NCI-H2107 treated with DMSO at 0.1 percent for 48 hours (cell line): Measurements from ENCODE around the gene GPC5.

ENCODE experiments used
- DNase-seq: peaks from one replicate; lab custom pipeline; 2025; ENCODE audit not compliant: unreplicated experiment; lab: John Stamatoyannopoulos, UW

GPC5 gene

DNA sequence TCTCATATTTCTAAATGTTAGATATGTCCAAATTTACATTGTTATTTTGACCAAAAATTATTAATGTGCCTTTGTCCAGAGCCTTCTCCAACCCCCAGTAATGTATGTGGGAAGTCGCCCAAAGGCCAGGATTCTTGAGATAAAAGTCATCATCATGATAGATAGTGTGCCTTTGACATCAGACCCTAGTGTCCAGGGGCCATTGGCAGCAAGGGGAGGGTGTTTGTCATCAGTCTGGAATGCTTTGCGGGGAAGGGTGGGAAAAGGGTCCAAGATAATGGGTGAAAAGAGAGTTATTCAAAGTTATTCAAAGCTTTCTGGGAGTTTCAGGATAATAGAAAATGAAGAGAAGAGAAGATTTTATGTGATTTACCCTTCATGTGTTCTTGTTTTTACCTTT lies 918.6 kb downstream of the GPC5 start:
- no peak for DNase-seq

DNA sequence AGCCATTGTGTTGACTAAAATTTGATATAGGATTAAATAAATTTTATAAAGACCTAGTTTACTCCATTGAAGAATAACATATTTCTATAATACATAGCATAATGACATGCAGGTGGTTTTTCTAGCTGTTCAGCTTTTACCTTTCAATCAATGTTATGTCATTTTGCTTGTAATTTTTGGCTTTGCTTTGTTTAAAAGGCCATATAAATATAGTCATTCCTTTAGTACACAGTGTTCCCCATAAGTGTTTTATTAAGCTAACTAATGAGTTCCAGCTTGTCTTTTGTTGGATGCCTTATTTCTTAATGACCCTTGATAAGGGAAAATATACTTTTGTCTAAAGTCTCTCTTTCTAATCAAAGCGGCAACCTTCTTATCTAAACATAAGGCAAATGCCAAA lies 921.9 kb downstream of the GPC5 start:
- DNase-seq: no peak

DNA sequence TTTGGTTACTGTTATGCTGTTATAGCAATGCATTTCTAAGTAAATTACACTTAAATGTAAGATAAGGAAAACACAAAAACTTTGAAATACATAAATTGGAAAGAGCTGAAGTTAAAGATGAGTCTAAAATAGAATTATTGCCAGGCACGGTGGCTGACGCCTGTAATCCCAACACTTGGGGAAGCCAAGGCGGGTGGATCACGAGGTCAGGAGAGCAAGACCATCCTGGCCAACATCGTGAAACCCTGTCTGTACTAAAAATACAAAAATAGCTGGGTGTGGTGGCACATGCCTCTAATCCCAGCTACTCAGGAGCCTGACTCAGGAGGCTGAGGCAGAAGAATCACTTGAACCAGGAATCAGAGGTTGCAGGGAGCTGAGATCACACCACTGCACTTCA lies 922.8 kb downstream of the GPC5 start:
- no peak for DNase-seq

DNA sequence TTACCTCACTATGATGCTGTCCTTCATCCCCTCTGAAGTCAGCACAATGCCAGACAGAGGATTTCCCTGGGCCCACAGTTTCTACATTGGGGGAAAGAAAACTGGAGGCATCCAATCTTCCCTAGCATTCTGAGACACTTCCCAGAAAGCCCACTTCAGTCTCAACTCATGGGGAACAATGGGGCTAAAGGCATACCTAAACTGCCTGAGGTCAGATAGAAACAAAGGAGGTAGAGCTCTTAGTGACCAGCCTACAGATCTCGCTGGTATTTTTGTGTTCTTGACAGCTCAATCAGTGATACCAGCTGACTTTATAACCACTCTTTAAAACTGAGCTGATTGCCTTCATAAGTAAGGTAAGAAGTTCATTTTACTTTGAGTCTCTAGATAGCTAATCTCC lies 947.2 kb downstream of the GPC5 start:
- no peak for DNase-seq

DNA sequence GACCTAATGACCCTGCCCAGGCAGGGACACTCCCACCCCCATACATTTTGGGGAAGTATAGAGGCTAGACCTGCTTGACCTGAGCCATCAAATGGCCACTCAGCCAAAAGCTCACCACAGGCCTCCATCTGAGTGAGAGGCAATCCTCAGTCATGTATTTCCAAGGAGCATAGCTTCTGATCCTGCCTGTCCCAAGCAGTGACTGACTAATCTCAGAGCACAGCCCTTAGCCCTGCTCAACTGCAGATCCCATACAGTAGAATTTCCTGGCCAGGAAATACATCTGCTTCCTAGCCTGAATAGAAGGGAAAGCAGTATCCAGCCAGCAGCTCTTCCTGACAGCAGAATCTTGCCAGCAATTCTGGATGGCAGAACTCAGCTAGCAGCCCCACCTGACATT lies 947.6 kb downstream of the GPC5 start:
- no peak for DNase-seq

DNA sequence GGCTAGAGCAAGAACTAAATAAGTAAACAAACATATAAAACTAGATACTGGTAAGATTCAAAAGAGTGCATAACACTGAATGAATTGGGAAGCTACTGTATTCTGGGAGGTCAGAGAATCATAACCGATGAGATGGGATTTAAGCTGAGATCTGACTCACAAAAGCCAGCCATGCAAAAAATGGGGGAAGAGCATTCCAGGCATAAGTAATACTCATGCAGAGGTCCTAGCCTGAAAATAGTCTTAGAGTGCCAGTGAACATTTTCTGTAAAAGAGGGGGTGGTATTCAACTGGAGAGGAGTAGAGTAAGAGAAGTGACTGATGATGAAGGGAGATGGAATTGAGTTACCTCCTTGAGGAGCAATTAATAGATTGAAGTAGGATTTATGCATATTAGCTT lies 956.2 kb downstream of the GPC5 start:
- DNase-seq: no peak

DNA sequence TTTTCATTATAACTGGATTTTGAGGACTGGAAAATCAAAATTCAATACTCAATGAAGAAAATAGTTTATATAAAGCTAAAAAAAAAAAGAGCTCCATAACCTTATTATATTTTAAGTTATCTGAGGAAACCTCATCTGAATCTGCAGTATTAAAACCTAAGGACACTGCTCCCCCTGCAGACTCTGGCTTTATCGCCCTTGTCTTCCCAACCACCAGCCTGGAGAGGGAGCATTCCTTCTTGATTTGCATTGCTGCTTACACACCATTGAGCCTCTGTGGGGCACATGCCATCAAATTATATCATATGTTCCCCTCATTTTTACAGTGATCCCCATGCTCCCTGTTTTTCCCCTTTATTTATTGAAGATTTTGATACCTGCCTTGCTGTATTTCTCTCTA lies 956.8 kb downstream of the GPC5 start:
- DNase-seq: no peak

DNA sequence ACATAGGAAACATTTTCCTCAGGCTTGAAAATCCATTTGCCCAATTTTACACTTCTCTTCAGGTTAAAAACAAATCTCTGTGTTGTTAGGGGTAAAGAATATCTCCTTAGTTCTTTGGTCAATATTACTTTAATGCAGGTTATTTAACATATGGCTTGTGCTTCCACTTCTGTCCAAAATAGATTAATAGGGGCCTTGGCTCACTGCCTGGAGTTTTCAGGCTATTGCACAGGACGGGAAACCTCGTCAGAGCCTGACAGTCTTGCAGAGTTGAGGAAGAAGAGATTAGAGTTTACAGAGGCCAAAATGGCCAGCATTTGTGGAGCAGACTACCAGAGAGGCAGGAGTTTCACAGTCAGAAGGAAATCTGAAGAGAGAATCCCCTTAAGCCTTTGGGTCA lies 964.3 kb downstream of the GPC5 start:
- no peak for DNase-seq

DNA sequence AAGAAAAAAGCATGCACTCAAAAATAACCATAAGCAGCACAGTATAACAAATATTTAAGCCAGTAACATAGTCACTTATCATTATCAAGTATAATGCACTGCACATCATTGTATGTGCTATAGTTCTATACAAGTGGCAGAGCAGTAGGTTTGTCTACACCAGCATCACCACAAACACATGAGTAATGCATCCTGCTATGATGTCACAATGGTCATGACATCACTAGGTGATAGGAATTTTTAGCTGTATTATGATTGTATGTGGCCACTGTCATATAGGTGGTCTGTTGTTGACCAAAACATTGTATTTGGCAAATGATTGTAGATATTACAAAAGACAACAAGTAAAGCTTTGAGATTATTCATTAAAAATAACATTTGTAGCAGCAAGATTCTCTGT lies 967.5 kb downstream of the GPC5 start:
- DNase-seq: no peak

DNA sequence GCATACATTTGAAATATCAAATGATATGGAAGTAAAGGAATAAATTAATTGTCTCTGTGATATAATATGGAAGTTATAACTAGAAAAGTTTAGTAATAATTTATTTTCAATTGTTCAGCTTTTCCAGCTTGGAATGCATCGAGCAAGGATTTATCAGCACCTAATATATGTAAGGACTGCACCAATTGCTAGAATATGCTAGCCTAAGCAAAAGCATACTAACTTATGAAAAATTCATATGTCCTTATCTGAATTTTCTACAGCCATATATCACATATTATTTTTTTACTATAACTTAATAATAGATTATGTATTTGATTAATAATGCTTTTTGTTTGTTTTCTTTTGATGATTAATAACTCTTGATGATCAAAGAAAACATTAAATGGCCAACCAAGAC lies 979.0 kb downstream of the GPC5 start:
- DNase-seq: no peak

DNA sequence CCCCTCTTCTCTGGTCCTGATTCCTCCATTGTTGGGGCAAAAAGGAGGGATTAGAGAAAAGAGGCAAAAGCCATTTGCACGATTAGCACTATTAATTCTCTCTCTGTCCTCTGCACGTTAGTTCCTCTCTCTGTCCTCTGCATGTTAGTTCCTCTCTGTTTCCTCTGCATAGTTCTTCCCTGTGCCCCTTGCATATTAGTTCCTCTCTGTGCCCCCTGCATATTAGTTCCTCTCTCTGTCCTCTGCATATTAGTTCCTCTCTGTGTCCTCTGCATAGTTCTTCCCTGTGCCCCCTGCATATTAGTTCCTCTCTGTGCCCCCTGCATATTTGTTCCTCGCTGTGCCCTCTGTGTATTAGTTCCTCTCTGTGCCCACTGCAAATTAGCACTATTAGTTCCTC lies 981.0 kb downstream of the GPC5 start:
- DNase-seq: no peak

DNA sequence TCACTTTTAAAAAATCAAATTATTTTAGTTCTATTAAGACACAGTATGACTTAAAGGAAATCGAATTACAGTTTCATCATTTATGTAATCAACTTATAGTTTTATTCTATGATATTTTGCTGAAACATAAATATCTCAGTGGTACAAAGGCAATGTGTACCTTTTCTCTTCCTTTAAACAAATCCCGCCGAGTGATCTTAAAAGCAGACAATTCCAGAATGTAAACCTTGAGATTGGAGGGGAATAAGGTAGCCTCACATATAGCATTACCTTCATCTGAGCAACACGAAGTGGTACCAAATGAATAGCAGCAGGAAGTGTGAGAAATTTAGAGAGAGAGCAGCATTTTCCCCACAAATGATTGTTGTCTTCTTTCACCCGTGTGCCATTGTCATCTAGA lies 986.0 kb downstream of the GPC5 start:
- DNase-seq: no peak

DNA sequence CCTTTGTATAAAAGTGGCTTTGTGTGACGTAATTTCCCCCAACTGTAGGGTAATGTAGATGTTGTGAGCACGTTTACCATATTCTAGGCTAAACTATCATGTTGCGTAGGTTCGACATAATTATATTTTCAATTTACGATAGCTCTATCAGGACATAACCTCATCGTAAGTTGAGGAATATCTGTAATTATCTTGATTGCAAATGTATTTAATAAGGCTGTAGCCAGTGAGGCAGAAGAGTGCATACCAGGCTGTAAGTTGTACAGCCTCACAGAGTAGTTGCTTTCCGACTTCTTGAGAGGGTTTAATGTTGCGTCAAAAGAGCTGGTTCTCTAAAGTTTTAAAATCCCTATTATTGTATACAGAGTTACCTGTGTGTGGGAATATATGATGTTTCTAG lies 988.8 kb downstream of the GPC5 start:
- DNase-seq: no peak

DNA sequence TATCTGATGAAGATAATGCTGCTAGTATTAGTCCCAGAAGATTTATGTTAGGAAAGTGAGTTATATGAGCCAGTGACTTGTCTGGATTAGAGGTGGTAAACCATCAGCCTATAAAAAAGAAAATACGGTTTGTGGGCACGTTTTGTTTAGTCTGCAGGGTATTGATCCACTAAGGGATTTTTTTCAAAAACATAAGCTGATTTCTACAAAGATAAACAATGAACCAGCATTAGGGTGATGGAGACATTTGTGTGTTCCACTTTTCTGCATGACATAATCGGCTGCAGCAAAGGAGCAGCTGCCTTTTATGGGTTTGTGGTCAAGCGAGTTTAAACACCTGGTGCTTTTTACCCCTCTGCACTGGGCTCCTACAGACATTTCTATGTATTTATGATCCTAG lies 991.8 kb downstream of the GPC5 start:
- DNase-seq: peak; percentile 99

DNA sequence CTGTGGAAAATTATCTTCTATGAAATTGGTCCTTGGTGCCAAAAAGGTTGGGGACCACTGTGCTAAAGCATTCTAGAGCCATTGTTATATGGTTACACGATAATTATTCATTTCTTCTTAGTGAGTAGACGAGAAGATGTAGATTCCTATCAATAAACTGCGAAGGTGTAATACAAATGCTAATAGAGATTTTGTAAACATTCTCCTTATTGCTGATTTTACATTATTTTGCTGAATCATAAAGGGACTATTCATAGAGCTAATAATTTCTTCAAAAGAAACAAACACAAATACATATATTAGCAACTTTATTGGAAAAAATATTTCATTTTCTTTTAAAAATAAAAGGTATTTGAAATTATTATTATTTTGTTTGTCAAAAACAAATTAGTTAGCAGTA lies 1005.2 kb downstream of the GPC5 start:
- DNase-seq: no peak

DNA sequence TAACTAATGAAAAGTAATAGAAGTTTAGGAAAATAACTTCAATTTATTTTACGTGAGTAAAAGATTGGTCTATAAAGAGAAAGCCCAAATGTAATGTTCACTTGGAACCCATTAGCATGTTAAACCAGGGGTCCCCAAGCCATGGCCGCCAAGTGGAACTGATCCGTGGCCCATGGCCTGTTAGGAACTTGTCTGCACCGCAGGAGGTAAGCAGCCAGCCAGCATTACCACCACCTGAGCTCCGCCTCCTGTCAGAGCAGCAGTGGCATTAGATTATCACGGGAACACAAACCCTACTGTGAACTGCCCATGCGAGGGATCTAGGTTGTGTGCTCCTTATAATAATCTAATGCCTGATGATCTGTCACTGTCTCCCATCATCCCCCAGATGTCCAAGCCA lies 1009.4 kb downstream of the GPC5 start:
- DNase-seq: no peak

DNA sequence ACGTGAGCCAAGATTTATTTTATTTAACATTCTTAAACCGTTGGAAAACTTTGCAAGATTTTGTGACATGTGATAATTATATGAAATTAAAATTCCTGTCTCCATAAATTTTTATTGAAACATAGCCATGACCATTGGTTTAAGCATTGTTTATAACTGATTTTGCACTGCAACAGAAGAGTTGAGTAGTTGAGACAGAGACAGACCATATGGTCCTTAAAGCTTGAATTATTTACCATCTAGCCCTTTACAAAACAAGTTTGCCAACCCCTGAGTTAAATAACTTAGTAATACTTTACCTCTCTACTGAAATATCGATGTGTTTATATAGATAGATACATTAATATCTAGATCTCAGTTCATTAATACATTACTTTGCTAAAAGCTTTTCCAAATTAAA lies 1014.1 kb downstream of the GPC5 start:
- no peak for DNase-seq

DNA sequence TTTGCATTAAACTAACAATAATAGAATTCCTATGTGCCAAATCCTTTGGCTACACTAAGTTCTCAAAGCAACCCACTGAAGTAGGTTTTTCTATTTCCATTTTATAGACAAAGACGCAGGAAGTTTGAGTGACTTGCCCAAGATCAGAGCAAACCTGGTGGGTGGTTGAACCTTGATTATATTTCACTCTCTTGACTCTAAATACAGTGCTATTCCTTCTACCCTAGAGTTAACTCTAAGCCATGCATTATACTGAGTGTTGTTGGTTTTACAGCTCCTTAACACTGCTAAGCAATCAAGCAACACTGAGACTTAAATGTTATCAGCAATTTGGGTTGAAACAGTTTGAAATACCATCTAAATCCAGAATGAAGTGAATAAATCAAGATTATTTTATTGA lies 1014.6 kb downstream of the GPC5 start:
- no peak for DNase-seq

DNA sequence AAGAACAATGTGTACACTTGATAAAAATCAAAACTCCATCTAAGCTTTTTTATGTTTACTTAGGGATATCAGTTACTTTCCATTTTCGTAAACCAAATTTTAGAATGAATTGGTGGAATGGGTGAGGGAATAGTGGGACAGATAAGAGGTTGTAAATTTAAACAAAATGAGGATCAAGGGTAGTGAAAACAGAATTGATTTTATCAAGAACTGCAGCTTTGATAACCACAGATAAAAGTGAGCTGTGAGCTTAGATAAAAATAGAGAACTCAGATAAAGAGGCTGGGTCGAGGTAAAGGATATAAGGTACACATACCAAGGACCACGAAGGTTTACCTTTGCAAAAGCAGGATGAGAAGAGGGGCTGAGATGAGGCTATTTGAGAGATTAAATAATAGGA lies 1015.0 kb downstream of the GPC5 start:
- no peak for DNase-seq

DNA sequence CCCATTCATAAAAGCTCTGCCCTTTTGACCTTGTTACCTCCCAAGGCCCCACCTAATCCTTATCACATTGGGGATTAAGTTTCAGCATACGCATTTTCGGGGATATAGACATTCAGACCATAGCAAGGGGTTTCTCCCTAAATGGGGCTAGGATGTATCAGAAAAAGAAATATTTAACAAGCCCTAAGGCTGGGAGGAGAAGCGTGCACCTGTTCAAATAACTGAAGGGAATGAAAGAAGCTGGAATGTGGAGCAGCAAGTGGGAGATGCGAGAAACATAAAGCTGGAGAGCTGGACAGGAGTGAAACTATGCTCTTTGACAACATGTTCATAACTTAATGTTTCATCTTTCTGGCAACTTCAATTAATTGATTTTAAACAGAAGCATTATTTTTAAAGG lies 1016.4 kb downstream of the GPC5 start:
- DNase-seq: no peak

DNA sequence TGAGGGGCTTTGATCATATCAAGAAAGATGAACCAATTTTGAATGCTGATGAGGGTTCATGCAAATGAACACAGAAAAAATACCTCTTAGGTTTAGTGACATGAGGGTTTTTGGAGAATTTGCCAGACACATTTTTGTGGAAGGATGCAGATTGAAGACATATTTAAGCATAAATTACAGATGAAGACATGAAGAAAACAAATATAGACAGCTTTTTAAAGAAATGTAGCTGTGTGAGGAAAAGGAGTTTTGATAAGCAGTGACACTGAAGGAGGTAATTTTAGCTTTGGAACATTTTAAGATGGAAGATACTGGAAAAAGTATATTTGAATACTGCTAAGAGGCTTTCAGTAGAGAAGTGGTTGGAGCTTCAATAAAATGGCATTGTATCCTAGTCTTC lies 1017.4 kb downstream of the GPC5 start:
- DNase-seq: no peak

DNA sequence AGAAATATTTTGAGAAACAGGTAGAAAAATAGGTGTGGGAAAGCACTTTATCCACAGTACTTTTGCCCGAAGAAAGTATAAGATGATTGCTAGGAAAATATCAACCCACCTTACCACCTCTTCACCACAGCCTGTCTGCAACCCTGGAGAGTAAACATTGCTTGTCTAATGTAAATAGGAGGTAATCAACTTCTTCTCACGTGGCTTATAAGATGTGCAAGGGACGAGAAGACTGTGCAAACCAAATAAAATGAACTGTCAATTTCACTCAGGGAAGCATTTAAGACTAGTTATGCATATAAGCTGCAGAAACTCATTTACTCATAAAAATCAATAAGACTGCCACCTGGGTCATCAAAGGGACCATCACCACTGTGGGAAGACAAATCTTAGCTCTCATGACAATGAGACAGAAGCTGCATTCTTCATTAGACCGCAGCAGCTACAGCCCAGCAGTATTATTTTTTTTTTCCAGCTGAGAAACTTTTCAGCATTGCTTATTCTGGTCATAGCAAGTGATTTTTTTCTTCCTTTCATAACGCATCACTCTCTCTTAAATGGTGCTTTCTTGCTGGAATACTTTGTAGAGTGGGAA lies 1020.5 kb downstream of the GPC5 start:
- no peak for DNase-seq

DNA sequence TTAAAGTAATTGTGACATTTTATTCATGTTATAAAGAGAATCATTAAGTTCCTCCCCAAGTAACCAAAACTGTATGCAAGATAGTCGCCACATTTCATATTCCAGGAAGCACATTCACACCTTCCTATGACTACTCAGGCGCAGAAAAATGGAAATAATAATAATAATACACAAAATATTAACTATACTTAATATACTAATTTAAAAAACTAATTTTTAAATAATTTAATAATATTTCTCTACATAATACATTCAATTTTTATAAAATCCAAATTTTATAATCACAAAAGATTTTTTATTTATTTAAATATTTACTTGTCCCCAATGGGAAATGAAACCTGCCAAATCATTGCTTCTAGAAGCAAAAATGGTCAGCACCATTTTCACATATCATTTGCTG lies 1030.8 kb downstream of the GPC5 start:
- DNase-seq: no peak

DNA sequence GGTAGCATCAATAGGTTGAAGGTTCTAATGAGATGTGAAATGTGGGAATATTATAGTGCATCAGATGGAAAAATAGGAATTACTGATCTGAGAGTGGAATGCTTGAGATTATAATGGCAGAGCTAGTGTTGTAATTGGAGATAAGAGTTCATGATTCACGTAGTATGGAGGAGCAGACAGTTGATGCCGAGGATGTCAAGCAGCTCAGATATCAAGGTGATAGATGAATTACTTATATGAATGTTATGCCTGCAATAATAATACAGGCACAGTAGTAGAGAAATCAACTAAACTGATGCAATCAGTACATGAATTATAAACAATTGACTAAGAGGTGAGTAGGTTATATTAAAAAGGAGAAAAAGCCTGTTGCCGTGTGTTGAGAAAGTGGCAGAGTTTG lies 1035.0 kb downstream of the GPC5 start:
- no peak for DNase-seq
